K562 (cell line): Measurements from ENCODE around the gene TLE6. TPM values are rescaled to one million over a fixed set of nuclear protein-coding genes. Genes with fewer than 3 reads are reported as not detected.
A peak's percentile ranks its signal among the peaks of the same experiment; 100 is the strongest.

Source experiments
- BCOR ChIP-seq: fragments of 450-650 bp; IDR thresholded peaks from 2 replicates; pipeline ENCODE4 v1.6.1; 2016
- C11orf30 ChIP-seq: fragments of 450-650 bp; IDR thresholded peaks from 2 replicates; pipeline ENCODE4 v1.6.1; 2016; ENCODE audit warnings: low read depth, mild to moderate bottlenecking
- HDAC2 ChIP-seq: fragments of 450-650 bp; IDR thresholded peaks from 2 replicates; pipeline ENCODE4 v1.6.1; 2016; ENCODE audit warnings: mild to moderate bottlenecking
- MEF2D ChIP-seq: conservative IDR thresholded peaks from 2 replicates; pipeline ENCODE4 v1.6.1; 2016; ENCODE audit warnings: low read depth, missing genetic modification characterization, missing compliant biosample characterization
- NEUROD1 ChIP-seq: fragments of 150-350 bp; IDR thresholded peaks from 2 replicates; pipeline ENCODE4 v1.6.1; 2014; ENCODE audit warnings: borderline replicate concordance, low read length, low read depth; ENCODE audit not compliant: partially characterized antibody
- SMAD2 ChIP-seq: fragments of 150-350 bp; IDR thresholded peaks from 2 replicates; pipeline ENCODE4 v1.6.1; 2014; ENCODE audit warnings: low read depth, mild to moderate bottlenecking, low read length
- SPI1 ChIP-seq: IDR thresholded peaks from 2 replicates; pipeline ENCODE4 v1.6.1; 2011; ENCODE audit warnings: low read depth, low read length, control low read depth, borderline replicate concordance
- THRAP3 ChIP-seq: fragments of 450-650 bp; IDR thresholded peaks from 2 replicates; pipeline ENCODE4 v1.6.1; 2016; ENCODE audit warnings: mild to moderate bottlenecking, inconsistent platforms, borderline replicate concordance
- ZBED1 ChIP-seq: IDR thresholded peaks from 2 replicates; pipeline ENCODE4 v1.6.1; 2014
- ZBTB17 ChIP-seq: fragments of 450-650 bp; formaldehyde crosslinking; IDR thresholded peaks from 2 replicates; pipeline ENCODE4 v1.4.0; 2020; ENCODE audit warnings: mild to moderate bottlenecking
- ZFPM2 ChIP-seq: fragments of 250-450 bp; sonication (Bioruptor Pico); IDR thresholded peaks from 2 replicates; pipeline ENCODE4 v1.5.1; 2022; ENCODE audit warnings: mild to moderate bottlenecking
- ZNF224 ChIP-seq: sonication (generic); formaldehyde crosslinking; IDR thresholded peaks from 2 replicates; pipeline ENCODE4 v1.8.0; 2022; ENCODE audit warnings: mild to moderate bottlenecking, missing genetic modification reagents
- ZNF347 ChIP-seq: fragments of 450-650 bp; formaldehyde crosslinking; IDR thresholded peaks from 2 replicates; pipeline ENCODE4 v1.4.0; 2020; ENCODE audit warnings: low read depth, mild to moderate bottlenecking, moderate library complexity
- ZNF644 ChIP-seq: fragments of 200-800 bp; sonication (Bioruptor generic); IDR thresholded peaks from 2 replicates; pipeline ENCODE4 v1.6.1; 2016; ENCODE audit warnings: low read depth, missing genetic modification characterization, missing compliant biosample characterization
- ZNF785 ChIP-seq: fragments of 250-450 bp; sonication (Bioruptor Pico); IDR thresholded peaks from 2 replicates; pipeline ENCODE4 v1.4.0; 2020; ENCODE audit warnings: mild to moderate bottlenecking
- polyA plus RNA-seq, 8 experiments: library from polyadenylated mRNA; depleted of rRNA in 4 of 8; stranded (reverse) in 5 of 8; unstranded in 3 of 8; fragments of >200 nt; fragmentation: Nextera tagmentation in 2 of 8; fragmentation: Illumina TruSeq in 1 of 8; extraction: Ambion mirVana in 2 of 8; extraction: Trizol in 1 of 8; gene quantifications; 2 replicates each; pipeline versions ENCODE4 v1.2.1 to v1.2.3, GENCODE V29; 2011 to 2014; ENCODE audit warnings: inconsistent platforms in 1 of 8, missing spikeins in 1 of 8
- total RNA-seq, 7 experiments: library from RNA; depleted of rRNA in 6 of 7; stranded (reverse); fragments of >200 nt in 6 of 7; fragmentation: Illumina TruSeq in 2 of 7; extraction: Trizol in 2 of 7; gene quantifications; 2 replicates each; pipeline versions ENCODE4 v1.2.1 to v1.2.3, GENCODE V29; 2011 to 2021; ENCODE audit warnings: low replicate concordance in 1 of 7
- TF ChIP-seq, protein P1 (sequence below): fragments of 450-650 bp; formaldehyde crosslinking; IDR thresholded peaks from 2 replicates; pipeline ENCODE4 v1.4.0; 2020; ENCODE audit warnings: mild to moderate bottlenecking, moderate library complexity
- TF ChIP-seq, protein P2 (sequence below), 2 experiments: IDR thresholded peaks in 1 of 2; conservative IDR thresholded peaks in 1 of 2; 2 replicates each; pipeline ENCODE4 v1.6.1; 2016; ENCODE audit warnings: low read depth in 2 of 2, mild to moderate bottlenecking in 1 of 2, missing compliant biosample characterization in 1 of 2, missing genetic modification characterization in 1 of 2, moderate library complexity in 1 of 2
- TF ChIP-seq, protein P3 (sequence below): fragments of 450-650 bp; formaldehyde crosslinking; IDR thresholded peaks from 2 replicates; pipeline ENCODE4 v1.4.0; 2020; ENCODE audit warnings: mild to moderate bottlenecking, mixed read lengths
- TF ChIP-seq, protein P4 (sequence below): fragments of 450-650 bp; IDR thresholded peaks from 2 replicates; pipeline ENCODE4 v1.6.1; 2016
- TF ChIP-seq, protein P5 (sequence below): conservative IDR thresholded peaks from 2 replicates; pipeline ENCODE4 v1.6.1; 2011; ENCODE audit warnings: low read depth, mild to moderate bottlenecking, low read length; ENCODE audit not compliant: control insufficient read depth

The TLE6 gene
- total and polyA plus RNA-seq, 9 of the 15 experiments (the other 6 are each of a cell fraction or from before 2014, with no cell fraction given), result 1.1 to 6.1 (median 2.5) TPM

DNA sequence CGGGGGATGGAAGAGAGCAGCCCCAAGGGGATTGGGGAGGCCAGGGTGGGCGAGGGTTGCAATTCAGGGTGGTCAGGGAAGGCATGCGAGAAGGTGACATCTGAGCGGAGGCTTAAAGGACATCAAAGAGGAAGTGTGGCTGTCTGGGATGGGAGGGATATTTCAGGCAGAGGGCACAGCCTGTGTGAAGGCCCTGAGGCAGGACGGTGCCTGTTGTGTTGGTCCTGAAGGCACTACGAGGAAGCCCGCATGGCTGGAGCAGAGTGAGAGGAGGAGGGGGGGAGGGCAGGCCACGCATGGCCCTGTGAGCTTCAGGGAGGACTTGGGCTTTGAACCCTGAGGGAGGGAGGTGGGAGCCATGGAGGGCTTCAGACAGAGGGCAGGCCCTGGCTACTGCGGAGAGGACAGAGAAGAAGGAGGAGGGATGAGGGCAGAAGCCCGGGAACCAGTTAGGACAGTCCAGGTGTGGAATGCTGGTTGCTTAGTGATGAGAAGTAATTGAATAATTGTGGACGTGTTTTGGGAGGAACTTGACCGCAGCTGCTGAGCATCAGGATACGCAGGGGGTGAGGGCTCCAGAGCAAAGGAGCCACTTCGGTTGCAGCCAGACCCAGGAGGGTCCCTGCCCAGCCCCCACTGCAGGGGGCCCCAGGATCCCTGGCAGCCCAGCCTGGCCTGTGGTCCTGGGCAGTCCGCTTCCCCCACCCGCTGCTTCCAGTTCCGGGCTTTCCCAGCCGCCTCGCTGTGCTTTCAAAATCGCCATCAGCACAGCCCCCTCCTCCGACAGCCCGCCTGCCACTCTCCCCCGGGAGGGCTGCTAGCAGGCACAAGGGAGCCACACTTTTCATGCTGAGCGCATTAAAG is 6.2 kb downstream of the TLE6 start (continued):
- no peak for TF ChIP-seq ZNF347 (CRISPR knock-in tag)
- TF ChIP-seq MEF2D (tag), result no peak
- peak; percentile 28 for TF ChIP-seq NEUROD1
- TF ChIP-seq, protein P1, sequence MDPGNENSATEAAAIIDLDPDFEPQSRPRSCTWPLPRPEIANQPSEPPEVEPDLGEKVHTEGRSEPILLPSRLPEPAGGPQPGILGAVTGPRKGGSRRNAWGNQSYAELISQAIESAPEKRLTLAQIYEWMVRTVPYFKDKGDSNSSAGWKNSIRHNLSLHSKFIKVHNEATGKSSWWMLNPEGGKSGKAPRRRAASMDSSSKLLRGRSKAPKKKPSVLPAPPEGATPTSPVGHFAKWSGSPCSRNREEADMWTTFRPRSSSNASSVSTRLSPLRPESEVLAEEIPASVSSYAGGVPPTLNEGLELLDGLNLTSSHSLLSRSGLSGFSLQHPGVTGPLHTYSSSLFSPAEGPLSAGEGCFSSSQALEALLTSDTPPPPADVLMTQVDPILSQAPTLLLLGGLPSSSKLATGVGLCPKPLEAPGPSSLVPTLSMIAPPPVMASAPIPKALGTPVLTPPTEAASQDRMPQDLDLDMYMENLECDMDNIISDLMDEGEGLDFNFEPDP (CRISPR knock-in tag), result no peak
- TF ChIP-seq, protein P2, sequence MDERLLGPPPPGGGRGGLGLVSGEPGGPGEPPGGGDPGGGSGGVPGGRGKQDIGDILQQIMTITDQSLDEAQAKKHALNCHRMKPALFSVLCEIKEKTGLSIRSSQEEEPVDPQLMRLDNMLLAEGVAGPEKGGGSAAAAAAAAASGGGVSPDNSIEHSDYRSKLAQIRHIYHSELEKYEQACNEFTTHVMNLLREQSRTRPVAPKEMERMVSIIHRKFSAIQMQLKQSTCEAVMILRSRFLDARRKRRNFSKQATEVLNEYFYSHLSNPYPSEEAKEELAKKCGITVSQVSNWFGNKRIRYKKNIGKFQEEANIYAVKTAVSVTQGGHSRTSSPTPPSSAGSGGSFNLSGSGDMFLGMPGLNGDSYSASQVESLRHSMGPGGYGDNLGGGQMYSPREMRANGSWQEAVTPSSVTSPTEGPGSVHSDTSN (CRISPR knock-in tag; IDR thresholded peaks at IDR 0.05; ENCODE audit: low read depth), result no peak
- TF ChIP-seq, protein P2 (tag; conservative IDR thresholded peaks at IDR 0.05; ENCODE audit: low read depth), result no peak
- peak; percentile 17; the same call in 1 of the 2 replicates for TF ChIP-seq HDAC2
- TF ChIP-seq THRAP3, result no peak
- TF ChIP-seq, protein P3, sequence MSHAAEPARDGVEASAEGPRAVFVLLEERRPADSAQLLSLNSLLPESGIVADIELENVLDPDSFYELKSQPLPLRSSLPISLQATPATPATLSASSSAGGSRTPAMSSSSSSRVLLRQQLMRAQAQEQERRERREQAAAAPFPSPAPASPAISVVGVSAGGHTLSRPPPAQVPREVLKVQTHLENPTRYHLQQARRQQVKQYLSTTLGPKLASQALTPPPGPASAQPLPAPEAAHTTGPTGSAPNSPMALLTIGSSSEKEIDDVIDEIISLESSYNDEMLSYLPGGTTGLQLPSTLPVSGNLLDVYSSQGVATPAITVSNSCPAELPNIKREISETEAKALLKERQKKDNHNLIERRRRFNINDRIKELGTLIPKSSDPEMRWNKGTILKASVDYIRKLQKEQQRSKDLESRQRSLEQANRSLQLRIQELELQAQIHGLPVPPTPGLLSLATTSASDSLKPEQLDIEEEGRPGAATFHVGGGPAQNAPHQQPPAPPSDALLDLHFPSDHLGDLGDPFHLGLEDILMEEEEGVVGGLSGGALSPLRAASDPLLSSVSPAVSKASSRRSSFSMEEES (CRISPR knock-in tag), result no peak
- TF ChIP-seq ZBTB17 (CRISPR knock-in tag), result no peak
- no peak for TF ChIP-seq C11orf30
- peak; percentile 90 for TF ChIP-seq BCOR
- TF ChIP-seq ZNF644 (tag), result no peak
- TF ChIP-seq, protein P4, sequence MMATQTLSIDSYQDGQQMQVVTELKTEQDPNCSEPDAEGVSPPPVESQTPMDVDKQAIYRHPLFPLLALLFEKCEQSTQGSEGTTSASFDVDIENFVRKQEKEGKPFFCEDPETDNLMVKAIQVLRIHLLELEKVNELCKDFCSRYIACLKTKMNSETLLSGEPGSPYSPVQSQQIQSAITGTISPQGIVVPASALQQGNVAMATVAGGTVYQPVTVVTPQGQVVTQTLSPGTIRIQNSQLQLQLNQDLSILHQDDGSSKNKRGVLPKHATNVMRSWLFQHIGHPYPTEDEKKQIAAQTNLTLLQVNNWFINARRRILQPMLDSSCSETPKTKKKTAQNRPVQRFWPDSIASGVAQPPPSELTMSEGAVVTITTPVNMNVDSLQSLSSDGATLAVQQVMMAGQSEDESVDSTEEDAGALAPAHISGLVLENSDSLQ, result peak; percentile 32; the same call in 1 of the 2 replicates
- TF ChIP-seq, protein P5, sequence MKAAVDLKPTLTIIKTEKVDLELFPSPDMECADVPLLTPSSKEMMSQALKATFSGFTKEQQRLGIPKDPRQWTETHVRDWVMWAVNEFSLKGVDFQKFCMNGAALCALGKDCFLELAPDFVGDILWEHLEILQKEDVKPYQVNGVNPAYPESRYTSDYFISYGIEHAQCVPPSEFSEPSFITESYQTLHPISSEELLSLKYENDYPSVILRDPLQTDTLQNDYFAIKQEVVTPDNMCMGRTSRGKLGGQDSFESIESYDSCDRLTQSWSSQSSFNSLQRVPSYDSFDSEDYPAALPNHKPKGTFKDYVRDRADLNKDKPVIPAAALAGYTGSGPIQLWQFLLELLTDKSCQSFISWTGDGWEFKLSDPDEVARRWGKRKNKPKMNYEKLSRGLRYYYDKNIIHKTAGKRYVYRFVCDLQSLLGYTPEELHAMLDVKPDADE, result no peak
- TF ChIP-seq ZFPM2 (CRISPR knock-in tag), result no peak
- TF ChIP-seq SMAD2, result no peak
- peak; percentile 81; the same call in 1 of the 2 replicates for TF ChIP-seq SPI1
- no peak for TF ChIP-seq ZNF785
- no peak for TF ChIP-seq ZBED1
- TF ChIP-seq ZNF224 (CRISPR knock-in tag), result no peak
